ENCODE data around the gene CCDC57.

- no peak for TF ChIP-seq CTCF (conservative IDR thresholded peaks at IDR 0.05)
- TF ChIP-seq EZH2 (IDR thresholded peaks at IDR 0.05; ENCODE audit: low read depth) = no peak
Observed at GRCh38 chr17:82081966-82082365, 130.7 kb downstream of the CCDC57 start.

Measured in PC-9 (cell line).